Heart left ventricle (tissue), 13 donors: ENCODE data around the gene MRPL14.

ENCODE experiments used
- CTCF ChIP-seq, 12 donors: fragments of 200-600 bp; sonication (generic) in 4 of 12; IDR thresholded peaks; one replicate each; pipeline versions ENCODE4 v1.5.0 to v1.8.0; 2018 to 2022; ENCODE audit warnings: antibody characterized with exemption in 12 of 12, mild to moderate bottlenecking in 5 of 12
- POLR2A ChIP-seq, 2 donors: fragments of 450-650 bp; IDR thresholded peaks; one replicate each; pipeline ENCODE4 v1.6.1; 2017; ENCODE audit warnings: antibody characterized with exemption in 2 of 2, mild to moderate bottlenecking in 2 of 2, moderate library complexity in 2 of 2
- donor health status: ischemic (EF 13 %, LVEDD 7.1; RV severe dilation, severe dysfunction).
- donor health status: DM: no; HTN: yes; CAD: no.
- donor health status: DM: no; HTN: no; CAD: no.
- donor health status: ischemic (EF 25% LVEDD 6.9; RV normal size, moderate dysfunction).
- donor health status: ischemic (EF 25% LVEDD 5.7; RV mildly dilated, moderate dysfunction).
- donor health status: ischemic (EF 35%, LVEDD 5.7; RV mildly dilated, moderate dysfunction).
- donor health status: nonischemic (EF 11% LVEDD 7.7; RV severe dilation, severe dysfunction).
- donor health status: DM: yes; HTN: yes; CAD: no.
- donor health status: PGD.
- donor health status: ischemic (EF 29% LVEDD 5.4; RV normal size, mild dysfunction).
- donor health status: nonischemic (EF 23%, LVEDD 6.1; RV moderate dilation, normal function).

GRCh38 chr6:44142835-44143234, 15.6 kb upstream of the MRPL14 start:
- TF ChIP-seq CTCF (IDR thresholded peaks at IDR 0.05) (no peak), POLR2A (IDR thresholded peaks at IDR 0.05) (no peak)
